ENCODE data around the gene SPTBN1. TPM values are rescaled to one million over a fixed set of nuclear protein-coding genes. Genes with fewer than 3 reads are reported as not detected.

SPTBN1 gene
- total and polyA plus RNA-seq, 2 experiments from 2014 or later, result 58.1 to 204 TPM

- Mint-ChIP-seq H3K27ac (peak overlapping the region; percentile 57), H3K36me3 (ENCODE audit: low read depth) (peaks cover 83% of the 10 kb centered on the region), H3K4me3 (no peak overlapping the region), H3K4me1 (peaks cover 12% of the 10 kb centered on the region; the same call in 2 of the 3 replicates), H3K9me3 (no peaks in the 10 kb centered on the region), H3K27me3 (ENCODE audit: insufficient read depth, low read depth, poor library complexity) (peaks cover 7% of the 10 kb centered on the region)
- no peak for TF ChIP-seq ZNF331 (CRISPR knock-in tag; IDR thresholded peaks at IDR 0.05; ENCODE audit: low read depth)
- H3K9me2 ChIP-seq (ENCODE audit: insufficient read depth), result no peaks in the 10 kb centered on the region
- peaks cover 47% of the 10 kb centered on the region for H3K36me3 ChIP-seq (ENCODE audit: insufficient read depth)
- H3K79me2 ChIP-seq (replicated peaks; ENCODE audit: insufficient read depth), result 0 out of 2 replicates have a peak, but pooled peaks cover 4% of the 10 kb centered on the region
- no peak overlapping the region for H3K4me3 ChIP-seq
- peaks cover 19% of the 10 kb centered on the region for H4K20me1 ChIP-seq (replicated peaks; ENCODE audit: insufficient read depth)
- H3K4me2 ChIP-seq, result no peak overlapping the region
- peaks cover 5% of the 10 kb centered on the region for H3K4me1 ChIP-seq (ENCODE audit: insufficient read depth)
- peak; percentile 38 for DNase-seq (ENCODE audit: low spot score)
- H3F3A ChIP-seq (replicated peaks; ENCODE audit: low read depth), result no peaks in the 10 kb centered on the region
- ATAC-seq, result peak; percentile 65
- peak overlapping the region; percentile 45; the same call in 1 of the 2 replicates for H3K27ac ChIP-seq (ENCODE audit: low read depth)
- H2AFZ ChIP-seq, result no peak overlapping the region
- no peaks in the 10 kb centered on the region for H3K27me3 ChIP-seq (ENCODE audit: insufficient read depth)
Measured at GRCh38 chr2:54634564-54635511, 178.7 kb downstream of the SPTBN1 start.

- H4K20me1 ChIP-seq (replicated peaks; ENCODE audit: insufficient read depth), result peaks cover 19% of the 10 kb centered on the region
- 0 out of 2 replicates have a peak, but pooled peaks cover 4% of the 10 kb centered on the region for H3K79me2 ChIP-seq (replicated peaks; ENCODE audit: insufficient read depth)
- H3K4me3 Mint-ChIP-seq, result no peak overlapping the region
- H3K9me2 ChIP-seq (ENCODE audit: insufficient read depth), result no peaks in the 10 kb centered on the region
- H3K27ac ChIP-seq (ENCODE audit: low read depth), result no peak overlapping the region
- H3K4me1 ChIP-seq (ENCODE audit: insufficient read depth), result peaks cover 5% of the 10 kb centered on the region
- no peaks in the 10 kb centered on the region for H3K9me3 Mint-ChIP-seq
- H2AFZ ChIP-seq, result no peak overlapping the region
- H3K4me2 ChIP-seq, result no peak overlapping the region
- H3K27ac Mint-ChIP-seq, result no peak overlapping the region
- H3K27me3 ChIP-seq (ENCODE audit: insufficient read depth), result no peaks in the 10 kb centered on the region
- peaks cover 43% of the 10 kb centered on the region for H3K36me3 ChIP-seq (ENCODE audit: insufficient read depth)
- peaks cover 77% of the 10 kb centered on the region for H3K36me3 Mint-ChIP-seq (ENCODE audit: low read depth)
- H3F3A ChIP-seq (replicated peaks; ENCODE audit: low read depth), result no peaks in the 10 kb centered on the region
- H3K4me1 Mint-ChIP-seq, result peaks cover 12% of the 10 kb centered on the region; the same call in 2 of the 3 replicates
- H3K27me3 Mint-ChIP-seq (ENCODE audit: insufficient read depth, low read depth, poor library complexity), result peaks cover 9% of the 10 kb centered on the region
- DNase-seq (ENCODE audit: low spot score), result no peak
- no peak overlapping the region for H3K4me3 ChIP-seq
- no peak for ATAC-seq
- no peak for TF ChIP-seq ZNF331 (CRISPR knock-in tag; IDR thresholded peaks at IDR 0.05; ENCODE audit: low read depth)
- TF ChIP-seq CREB1 (CRISPR knock-in tag; IDR thresholded peaks at IDR 0.05; ENCODE audit: low read depth), result no peak
- TF ChIP-seq JUNB (IDR thresholded peaks at IDR 0.05; ENCODE audit: unreplicated experiment), result no peak
- TF ChIP-seq ZNF114 (CRISPR knock-in tag; IDR thresholded peaks at IDR 0.05), result no peak
- no peak for TF ChIP-seq EZH2 (IDR thresholded peaks at IDR 0.05; ENCODE audit: low read depth, unreplicated experiment)
- TF ChIP-seq ZNF462 (CRISPR knock-in tag; IDR thresholded peaks at IDR 0.05), result no peak
- no peak for TF ChIP-seq EZH2phosphoT487 (IDR thresholded peaks at IDR 0.05; ENCODE audit: unreplicated experiment)
- TF ChIP-seq REST (IDR thresholded peaks at IDR 0.05; ENCODE audit: unreplicated experiment), result no peak
- TF ChIP-seq STAT1 (IDR thresholded peaks at IDR 0.05; ENCODE audit: unreplicated experiment), result no peak
- no peak for TF ChIP-seq POLR2AphosphoS5 (IDR thresholded peaks at IDR 0.05; ENCODE audit: low read depth)
Measured at GRCh38 chr2:54635554-54636152, 179.5 kb downstream of the SPTBN1 start.

All from GM23338 (cell line).